NT2/D1 (cell line): Measurements from ENCODE around the gene KIF23.

Source experiments
- DNase-seq: peaks from one replicate; pipeline ENCODE4 v3.0.0-alpha.2; 2011; ENCODE audit warnings: low read depth, low spot score
- H3K27me3 ChIP-seq: 2 replicates; pipeline ENCODE4 v1.6.0; 2011; ENCODE audit warnings: mild to moderate bottlenecking; ENCODE audit not compliant: insufficient read length, insufficient read depth
- H3K36me3 ChIP-seq: 2 replicates; pipeline ENCODE4 v1.6.1; 2011; ENCODE audit warnings: mild to moderate bottlenecking, low read length, mixed read lengths; ENCODE audit not compliant: insufficient read depth, insufficient read length
- H3K4me1 ChIP-seq: 2 replicates; pipeline ENCODE4 v1.5.1; 2011; ENCODE audit not compliant: insufficient read depth, insufficient read length
- H3K4me3 ChIP-seq: 2 replicates; pipeline ENCODE4 v1.5.1; 2011; ENCODE audit warnings: low read depth; ENCODE audit not compliant: insufficient read length
- H3K9ac ChIP-seq: 2 replicates; pipeline ENCODE4 v1.6.0; 2011; ENCODE audit warnings: low read depth; ENCODE audit not compliant: insufficient read length
- H3K9me3 ChIP-seq: 2 replicates; pipeline ENCODE4 v1.5.1; 2011; ENCODE audit warnings: mild to moderate bottlenecking, low read length; ENCODE audit not compliant: insufficient read depth
- SUZ12 ChIP-seq: IDR thresholded peaks from 2 replicates; pipeline ENCODE4 v1.6.1; 2011; ENCODE audit not compliant: insufficient read length, insufficient read depth; ENCODE audit errors: extremely low read depth
- YY1 ChIP-seq: IDR thresholded peaks from 2 replicates; pipeline ENCODE4 v1.6.1; 2011; ENCODE audit not compliant: insufficient read length, insufficient read depth
- ZNF274 ChIP-seq: IDR thresholded peaks from 2 replicates; pipeline ENCODE4 v1.6.1; 2011; ENCODE audit warnings: mild to moderate bottlenecking, low read depth, low read length

Gene KIF23

GRCh38 chr15:69450968-69451695, 37.0 kb downstream of the KIF23 start:
- Histone ChIP-seq H3K4me1 (peaks cover 3% of the 10 kb centered on the region), H3K4me3 (no peak overlapping the region), H3K27me3 (no peaks in the 10 kb centered on the region), H3K9ac (peak overlapping the region; percentile 88), H3K36me3 (peaks cover 60% of the 10 kb centered on the region), H3K9me3 (no peaks in the 10 kb centered on the region)
- no peak for TF ChIP-seq YY1
- TF ChIP-seq SUZ12, result no peak
- TF ChIP-seq ZNF274, result no peak
- DNase-seq, result no peak

- TF ChIP-seq ZNF274, result no peak
- TF ChIP-seq SUZ12, result no peak
- TF ChIP-seq YY1, result no peak
- Histone ChIP-seq H3K27me3 (no peaks in the 10 kb centered on the region), H3K9ac (peak overlapping the region; percentile 88), H3K4me3 (peak overlapping the region; percentile 85), H3K36me3 (peaks cover 60% of the 10 kb centered on the region), H3K4me1 (peaks cover 3% of the 10 kb centered on the region), H3K9me3 (no peaks in the 10 kb centered on the region)
- DNase-seq, result no peak
Measured at GRCh38 chr15:69451951-69452691, 38.0 kb downstream of the KIF23 start.

- peak within 1 kb of the TSS; percentile 100 for H3K9ac ChIP-seq
- H3K27me3 ChIP-seq, result no peaks in the 10 kb centered on the region
- H3K9me3 ChIP-seq, result no peaks in the 10 kb centered on the region
- H3K4me1 ChIP-seq, result peaks cover 3% of the 10 kb centered on the region
- peaks cover 59% of the 10 kb centered on the region for H3K36me3 ChIP-seq
- DNase-seq, result peak; percentile 93
- TF ChIP-seq YY1 (no peak), SUZ12 (no peak), ZNF274 (no peak)
- peak within 1 kb of the TSS; percentile 85 for H3K4me3 ChIP-seq
Measured at GRCh38 chr15:69452692-69453521, 38.8 kb downstream of the KIF23 start, which contains the start of gene RPLP1. TSS of gene RPLP1 (plus strand) at chr15:69452818. CDS start at chr15:69452949, 131 bp downstream.

GRCh38 chr15:69454953-69455352, 40.8 kb downstream of the KIF23 start:
- Histone ChIP-seq H3K9ac (peak overlapping the region; percentile 77), H3K4me3 (peak overlapping the region; percentile 85), H3K4me1 (peaks cover 3% of the 10 kb centered on the region), H3K9me3 (no peaks in the 10 kb centered on the region), H3K27me3 (no peaks in the 10 kb centered on the region), H3K36me3 (peaks cover 51% of the 10 kb centered on the region)
- no peak for TF ChIP-seq SUZ12
- no peak for DNase-seq

GRCh38 chr15:69456208-69457166, 42.3 kb downstream of the KIF23 start:
- H3K36me3 ChIP-seq, result peaks cover 51% of the 10 kb centered on the region
- H3K9ac ChIP-seq, result no peak overlapping the region
- peaks cover 3% of the 10 kb centered on the region for H3K4me1 ChIP-seq
- TF ChIP-seq SUZ12 (no peak), ZNF274 (no peak), YY1 (no peak)
- DNase-seq, result no peak
- H3K27me3 ChIP-seq, result no peaks in the 10 kb centered on the region
- no peaks in the 10 kb centered on the region for H3K9me3 ChIP-seq
- H3K4me3 ChIP-seq, result no peak overlapping the region
